Measurements from ENCODE around the gene VDAC1. TPM values are rescaled to one million over a fixed set of nuclear protein-coding genes. Genes with fewer than 3 reads are reported as not detected.
A peak's percentile ranks its signal among the peaks of the same experiment; 100 is the strongest.

VDAC1 gene
- 125 TPM for total RNA-seq
- long read RNA-seq, transcript VDAC1-202 (9 exons, 1,807 nt), result minor isoform, 44 of 274 reads
- long read RNA-seq, transcript VDAC1-203 (9 exons, 1,873 nt), result major isoform, 211 of 274 reads
- long read RNA-seq, partial matches to known transcripts, result 8 of 274 reads
- long read RNA-seq, other reads (novel, unspliced or antisense), result 8 of 274 reads

GRCh38 chr5:134004626-134005416 lies at the start of gene VDAC1:
VDAC1 (minus strand) TSS chr5:134004975; CDS start chr5:133993012, 11,963 bp downstream.
- intact Hi-C loops (cut with DNase I), result no loop called here
- ATAC-seq, result peak; percentile 94
- peak; percentile 15 for TF ChIP-seq CTCF (IDR thresholded peaks at IDR 0.05)
- DNase-seq, result peak; percentile 89
- no peaks in the 10 kb centered on the region for H3K9me3 ChIP-seq
- H3K36me3 ChIP-seq, result peaks cover 8% of the 10 kb centered on the region
- H3K27me3 ChIP-seq (ENCODE audit: low read depth), result no peaks in the 10 kb centered on the region
- H3K4me1 ChIP-seq, result peaks cover 44% of the 10 kb centered on the region
- peak within 1 kb of the TSS; percentile 88 for H3K4me3 ChIP-seq
- H3K27ac ChIP-seq, result peak within 1 kb of the TSS; percentile 97

GRCh38 chr5:134053840-134054338 lies 49.1 kb upstream of the VDAC1 start:
- Histone ChIP-seq H3K4me1 (no peaks in the 10 kb centered on the region), H3K36me3 (no peaks in the 10 kb centered on the region), H3K27ac (no peak overlapping the region), H3K9me3 (no peaks in the 10 kb centered on the region), H3K27me3 (ENCODE audit: low read depth) (no peaks in the 10 kb centered on the region), H3K4me3 (no peak overlapping the region)
- no peak for TF ChIP-seq CTCF (IDR thresholded peaks at IDR 0.05)
- ATAC-seq, result peak in 1 of 2 donors; percentile 17
- DNase-seq, result no peak
- intact Hi-C loops (cut with DNase I), result no loop called here

- no peaks in the 10 kb centered on the region for H3K36me3 ChIP-seq
- H3K27me3 ChIP-seq (ENCODE audit: low read depth), result no peaks in the 10 kb centered on the region
- intact Hi-C loops (cut with DNase I), result no loop called here
- TF ChIP-seq CTCF (IDR thresholded peaks at IDR 0.05), result no peak
- DNase-seq (no peak), ATAC-seq (peak; percentile 19 to 33)
- H3K27ac ChIP-seq, result no peak overlapping the region
- H3K4me1 ChIP-seq, result no peaks in the 10 kb centered on the region
- no peak overlapping the region for H3K4me3 ChIP-seq
- H3K9me3 ChIP-seq, result no peaks in the 10 kb centered on the region
These were observed 48.6 kb upstream of the VDAC1 start for GRCh38 chr5:134053314-134053839.

GRCh38 chr5:134051305-134051704 lies 46.5 kb upstream of the VDAC1 start:
- no peak overlapping the region for H3K4me3 ChIP-seq
- ATAC-seq (no peak), DNase-seq (no peak)
- no peaks in the 10 kb centered on the region for H3K27me3 ChIP-seq (ENCODE audit: low read depth)
- intact Hi-C loops (cut with DNase I), result no loop called here
- H3K36me3 ChIP-seq, result no peaks in the 10 kb centered on the region
- no peaks in the 10 kb centered on the region for H3K9me3 ChIP-seq
- H3K4me1 ChIP-seq, result no peaks in the 10 kb centered on the region
- no peak for TF ChIP-seq CTCF (IDR thresholded peaks at IDR 0.05)
- H3K27ac ChIP-seq, result no peak overlapping the region

GRCh38 chr5:134048864-134049263 lies 44.1 kb upstream of the VDAC1 start:
- ATAC-seq, result no peak
- Histone ChIP-seq H3K27me3 (ENCODE audit: low read depth) (no peaks in the 10 kb centered on the region), H3K27ac (no peak overlapping the region), H3K9me3 (no peaks in the 10 kb centered on the region), H3K4me1 (no peaks in the 10 kb centered on the region), H3K36me3 (no peaks in the 10 kb centered on the region), H3K4me3 (no peak overlapping the region)
- intact Hi-C loops (cut with DNase I), result no loop called here
- no peak for DNase-seq
- no peak for TF ChIP-seq CTCF (IDR thresholded peaks at IDR 0.05)
